Caco-2 (cell line): Measurements from ENCODE around the gene URM1. TPM values are rescaled to one million over a fixed set of nuclear protein-coding genes. Genes with fewer than 3 reads are reported as not detected.

Experiments used
- BruUV-seq: library from RNA; stranded (reverse); fragments of 400-500 nt; replicated peaks from 2 replicates; lab custom pipeline; 2021; lab: Mats Ljungman, UMichigan
- CTCF ChIA-PET: fragments of 300-600 bp; sonication (Branson Sonifier 250); formaldehyde crosslinking; loops from one replicate; lab custom pipeline; 2022; ENCODE audit warnings: antibody characterized with exemption; lab: Charles Lee
- POLR2A ChIA-PET: fragments of 300-600 bp; sonication (Branson Sonifier 250); formaldehyde crosslinking; loops from one replicate; lab custom pipeline; 2022; ENCODE audit warnings: antibody characterized with exemption; lab: Charles Lee
- DNase-seq, 2 experiments: peaks; one replicate each; pipeline versions ENCODE4 v3.0.0 to v3.0.0-alpha.2; 2020 to 2022
- H3K27me3 ChIP-seq: replicated peaks from 2 replicates; pipeline ENCODE4 v1.6.0; 2011; ENCODE audit warnings: low read length; ENCODE audit not compliant: control insufficient read depth, insufficient read depth
- H3K36me3 ChIP-seq: 2 replicates; pipeline ENCODE4 v1.5.1; 2011; ENCODE audit warnings: low read length; ENCODE audit not compliant: control insufficient read depth, insufficient read depth
- H3K4me1 ChIP-seq: fragments of 250-450 bp; sonication (Bioruptor Pico); 2 replicates; pipeline ENCODE4 v1.5.1; 2020; ENCODE audit warnings: mild to moderate bottlenecking
- H3K4me3 ChIP-seq: 2 replicates; pipeline ENCODE4 v1.5.1; 2011; ENCODE audit warnings: low read depth, mild to moderate bottlenecking, control low read depth, low read length
- H3K9me3 ChIP-seq: fragments of 250-450 bp; sonication (Bioruptor Pico); 2 replicates; pipeline ENCODE4 v1.5.1; 2020; ENCODE audit warnings: mild to moderate bottlenecking, moderate library complexity
- H3K27ac Mint-ChIP-seq: one replicate; pipeline ENCODE4 v1.8.0; 2022; ENCODE audit warnings: mixed read lengths; ENCODE audit not compliant: unreplicated experiment
- H3K27me3 Mint-ChIP-seq: one replicate; pipeline ENCODE4 v1.8.0; 2022; ENCODE audit warnings: mixed read lengths; ENCODE audit not compliant: insufficient read depth, unreplicated experiment
- H3K36me3 Mint-ChIP-seq: one replicate; pipeline ENCODE4 v1.8.0; 2022; ENCODE audit warnings: mild to moderate bottlenecking, mixed read lengths; ENCODE audit not compliant: insufficient read depth, unreplicated experiment
- H3K4me1 Mint-ChIP-seq: one replicate; pipeline ENCODE4 v1.8.0; 2022; ENCODE audit warnings: low read depth, mixed read lengths; ENCODE audit not compliant: unreplicated experiment
- H3K4me3 Mint-ChIP-seq: one replicate; pipeline ENCODE4 v1.8.0; 2022; ENCODE audit warnings: mild to moderate bottlenecking, moderate library complexity, mixed read lengths; ENCODE audit not compliant: unreplicated experiment
- H3K9me3 Mint-ChIP-seq: one replicate; pipeline ENCODE4 v1.8.0; 2022; ENCODE audit warnings: mixed read lengths; ENCODE audit not compliant: unreplicated experiment
- intact Hi-C: fragments of 100-400 bp; cut with micrococcal nuclease; formaldehyde crosslinking; loops from one replicate; pipeline ENCODE4 v1.10.0; 2022; ENCODE audit not compliant: unreplicated experiment
- total RNA-seq: library from RNA; stranded (reverse); gene quantifications from 2 replicates; pipeline ENCODE4 v1.2.3, GENCODE V29; 2022
- TF ChIP-seq, protein P1 (sequence below), 2 experiments: fragments of 200-600 bp in 1 of 2; IDR thresholded peaks; 1 replicate in 1 of 2; 2 replicates in 1 of 2; pipeline versions ENCODE4 v1.5.1 to v1.8.0; 2011 to 2022; ENCODE audit warnings: antibody characterized with exemption in 1 of 2, control low read depth in 1 of 2, inconsistent platforms in 1 of 2, low read depth in 1 of 2, low read length in 1 of 2, mild to moderate bottlenecking in 1 of 2, moderate library complexity in 1 of 2; ENCODE audit not compliant: insufficient read depth in 1 of 2, severe bottlenecking in 1 of 2, unreplicated experiment in 1 of 2

The URM1 gene
- total RNA-seq, 1 experiment from 2014 or later = 55.9 TPM

DNA sequence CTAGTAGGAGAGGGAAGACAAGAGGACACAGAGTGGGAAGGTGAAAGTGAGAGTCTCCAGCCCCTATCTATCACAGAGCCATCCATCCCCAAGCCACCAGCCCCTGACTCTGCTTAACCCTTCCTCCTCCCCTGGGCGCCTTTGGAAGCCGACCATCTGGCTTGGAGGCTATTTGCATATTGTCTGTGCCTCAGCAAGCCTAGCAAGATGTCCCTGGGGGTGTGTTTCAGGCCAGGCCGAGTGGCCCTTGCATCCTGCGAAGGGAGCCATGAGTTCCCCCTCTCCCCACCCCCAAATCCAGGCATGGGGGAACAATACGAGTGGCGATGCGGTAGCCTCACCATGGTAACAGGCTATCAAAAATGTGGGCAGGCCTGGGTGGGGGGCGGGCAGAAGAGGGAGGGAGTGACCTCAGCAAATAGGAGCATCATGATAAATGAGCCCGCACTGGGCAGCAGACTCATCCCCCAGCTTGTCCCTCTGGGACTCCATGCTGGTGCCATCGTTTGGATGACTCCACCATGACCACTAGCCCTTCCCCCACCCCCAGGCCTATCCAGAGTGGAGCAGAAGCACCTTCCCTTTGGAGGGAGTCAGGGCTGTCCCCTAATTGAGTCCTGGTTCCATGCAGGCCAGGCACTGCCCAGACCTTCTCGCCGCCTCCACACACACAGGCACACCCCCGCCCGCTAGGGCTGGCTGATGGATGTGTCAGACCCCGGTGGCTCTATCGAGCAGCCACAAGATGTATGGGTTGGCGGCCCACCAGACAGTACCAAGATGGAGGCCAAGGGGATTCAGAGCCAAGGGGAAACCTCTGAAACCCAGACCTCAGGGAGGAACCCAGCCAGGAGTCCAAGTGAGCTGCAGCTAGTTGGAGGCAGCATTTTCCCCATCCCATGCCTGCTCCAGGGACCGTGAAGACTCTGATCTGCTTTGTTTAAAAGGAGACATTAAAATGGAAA is 14.6 kb downstream of the URM1 start:
- H3K36me3 ChIP-seq = no peaks in the 10 kb centered on the region
- Mint-ChIP-seq H3K27me3 (no peaks in the 10 kb centered on the region), H3K4me3 (no peak overlapping the region), H3K4me1 (no peaks in the 10 kb centered on the region), H3K27ac (no peak overlapping the region), H3K9me3 (no peaks in the 10 kb centered on the region), H3K36me3 (peaks cover 9% of the 10 kb centered on the region)
- CTCF ChIA-PET = no interaction called here
- H3K4me3 ChIP-seq = no peak overlapping the region
- H3K27me3 ChIP-seq = no peaks in the 10 kb centered on the region
- intact Hi-C loops = no loop called here
- no peak for DNase-seq
- POLR2A ChIA-PET = no interaction called here
- BruUV-seq = no TSS peak
- no peaks in the 10 kb centered on the region for H3K9me3 ChIP-seq
- no peaks in the 10 kb centered on the region for H3K4me1 ChIP-seq
- TF ChIP-seq, protein P1, sequence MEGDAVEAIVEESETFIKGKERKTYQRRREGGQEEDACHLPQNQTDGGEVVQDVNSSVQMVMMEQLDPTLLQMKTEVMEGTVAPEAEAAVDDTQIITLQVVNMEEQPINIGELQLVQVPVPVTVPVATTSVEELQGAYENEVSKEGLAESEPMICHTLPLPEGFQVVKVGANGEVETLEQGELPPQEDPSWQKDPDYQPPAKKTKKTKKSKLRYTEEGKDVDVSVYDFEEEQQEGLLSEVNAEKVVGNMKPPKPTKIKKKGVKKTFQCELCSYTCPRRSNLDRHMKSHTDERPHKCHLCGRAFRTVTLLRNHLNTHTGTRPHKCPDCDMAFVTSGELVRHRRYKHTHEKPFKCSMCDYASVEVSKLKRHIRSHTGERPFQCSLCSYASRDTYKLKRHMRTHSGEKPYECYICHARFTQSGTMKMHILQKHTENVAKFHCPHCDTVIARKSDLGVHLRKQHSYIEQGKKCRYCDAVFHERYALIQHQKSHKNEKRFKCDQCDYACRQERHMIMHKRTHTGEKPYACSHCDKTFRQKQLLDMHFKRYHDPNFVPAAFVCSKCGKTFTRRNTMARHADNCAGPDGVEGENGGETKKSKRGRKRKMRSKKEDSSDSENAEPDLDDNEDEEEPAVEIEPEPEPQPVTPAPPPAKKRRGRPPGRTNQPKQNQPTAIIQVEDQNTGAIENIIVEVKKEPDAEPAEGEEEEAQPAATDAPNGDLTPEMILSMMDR (IDR thresholded peaks at IDR 0.05; ENCODE audit: insufficient read depth in 1 of 2, low read depth in 1 of 2, low read length in 1 of 2, severe bottlenecking in 1 of 2, unreplicated experiment in 1 of 2) = no peak

DNA sequence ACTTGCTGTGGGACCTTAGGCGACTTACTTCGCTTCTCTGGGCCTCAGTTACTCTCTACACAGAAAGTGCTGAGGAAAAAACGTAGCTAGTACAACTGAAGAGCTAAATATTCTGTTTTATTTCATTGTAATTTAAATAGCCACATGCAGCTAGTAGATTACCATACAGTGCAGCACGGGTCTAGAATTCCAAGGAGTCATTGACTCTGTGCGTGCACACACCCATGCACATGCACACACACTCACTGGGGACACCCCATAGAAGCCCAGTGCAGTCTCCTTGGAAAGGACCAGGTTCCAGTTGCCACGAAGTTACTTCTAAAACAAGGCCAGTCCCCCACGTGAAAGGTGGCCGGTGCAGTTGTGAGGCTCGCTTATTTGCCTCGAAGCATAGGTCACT is 17.0 kb downstream of the URM1 start:
- no peaks in the 10 kb centered on the region for H3K27me3 Mint-ChIP-seq
- TF ChIP-seq, protein P1 (IDR thresholded peaks at IDR 0.05; ENCODE audit: insufficient read depth in 1 of 2, low read depth in 1 of 2, low read length in 1 of 2, severe bottlenecking in 1 of 2, unreplicated experiment in 1 of 2) = no peak
- BruUV-seq = no TSS peak
- no peaks in the 10 kb centered on the region for H3K27me3 ChIP-seq
- intact Hi-C loops = no loop called here
- peaks cover 21% of the 10 kb centered on the region for H3K36me3 Mint-ChIP-seq
- H3K4me3 Mint-ChIP-seq = no peak overlapping the region
- no peaks in the 10 kb centered on the region for H3K4me1 ChIP-seq
- no peaks in the 10 kb centered on the region for H3K36me3 ChIP-seq
- H3K4me1 Mint-ChIP-seq = no peaks in the 10 kb centered on the region
- no peak overlapping the region for H3K27ac Mint-ChIP-seq
- ChIA-PET POLR2A (no interaction called here), CTCF (no interaction called here)
- no peaks in the 10 kb centered on the region for H3K9me3 ChIP-seq
- DNase-seq = no peak
- no peak overlapping the region for H3K4me3 ChIP-seq
- no peaks in the 10 kb centered on the region for H3K9me3 Mint-ChIP-seq

DNA sequence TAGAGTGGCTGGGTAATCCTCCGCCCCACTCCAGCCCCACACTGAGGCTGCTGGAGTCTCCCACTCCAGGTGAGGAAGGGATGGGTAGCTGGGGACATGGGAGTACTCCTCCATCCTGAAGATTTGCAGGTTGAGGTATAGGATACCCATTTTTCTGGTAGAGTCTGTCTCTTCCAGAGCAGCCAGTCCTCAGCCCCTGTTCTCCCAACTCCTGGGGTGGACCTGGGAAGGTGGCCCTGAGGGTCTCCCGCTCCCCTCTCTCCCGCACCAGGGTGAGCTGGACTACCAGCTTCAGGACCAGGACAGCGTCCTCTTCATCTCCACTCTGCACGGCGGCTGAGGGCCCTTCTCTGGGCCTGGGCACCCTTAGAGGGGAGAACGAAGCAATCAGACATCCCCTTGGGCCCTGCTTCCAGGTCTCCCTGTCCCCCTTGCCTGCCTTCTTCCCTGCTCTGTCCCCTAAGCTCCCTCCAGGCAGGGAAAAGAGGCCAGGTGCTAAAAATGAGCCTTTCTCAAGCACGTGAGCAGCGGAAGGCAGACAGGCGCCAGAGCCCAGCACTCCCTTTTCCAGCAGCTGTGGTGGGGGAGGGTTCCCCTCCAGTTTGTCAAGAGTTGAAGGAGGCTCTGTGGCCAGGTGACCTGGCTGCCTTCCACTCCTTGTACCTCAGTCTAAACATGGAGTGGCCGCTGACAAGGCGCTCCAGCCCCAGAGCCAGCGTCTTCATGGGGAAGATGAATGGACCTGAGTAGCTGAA is 18.4 kb downstream of the URM1 start:
- TF ChIP-seq, protein P1 (IDR thresholded peaks at IDR 0.05; ENCODE audit: insufficient read depth in 1 of 2, low read depth in 1 of 2, low read length in 1 of 2, severe bottlenecking in 1 of 2, unreplicated experiment in 1 of 2) = no peak
- H3K4me3 ChIP-seq = no peak overlapping the region
- H3K36me3 Mint-ChIP-seq = peaks cover 21% of the 10 kb centered on the region
- H3K4me3 Mint-ChIP-seq = no peak overlapping the region
- intact Hi-C loops = no loop called here
- ChIA-PET POLR2A (interaction anchor here (1.1 kb wide), 1 partner anchor 18 kb away, joined by 4 read pairs; the partner anchor contains the start of gene URM1), CTCF (no interaction called here)
- no TSS peak for BruUV-seq
- H3K4me1 ChIP-seq = no peaks in the 10 kb centered on the region
- no peaks in the 10 kb centered on the region for H3K9me3 Mint-ChIP-seq
- no peaks in the 10 kb centered on the region for H3K9me3 ChIP-seq
- no peaks in the 10 kb centered on the region for H3K27me3 Mint-ChIP-seq
- no peak for DNase-seq
- no peak overlapping the region for H3K27ac Mint-ChIP-seq
- no peaks in the 10 kb centered on the region for H3K36me3 ChIP-seq
- no peaks in the 10 kb centered on the region for H3K4me1 Mint-ChIP-seq
- H3K27me3 ChIP-seq = no peaks in the 10 kb centered on the region
